Measurements from ENCODE around the gene SPRED3. TPM values are rescaled to one million over a fixed set of nuclear protein-coding genes. Genes with fewer than 3 reads are reported as not detected.
"Not testable (repeated sequence)": the region's sequence is repeated elsewhere in the genome, so short reads cannot be mapped to it uniquely, and the experiment has no call there.

SPRED3 gene
- total and polyA plus RNA-seq, 2 of the 8 experiments (the other 6 are each of a cell fraction or from before 2014, with no cell fraction given) = 8.1 to 10.3 TPM

DNA sequence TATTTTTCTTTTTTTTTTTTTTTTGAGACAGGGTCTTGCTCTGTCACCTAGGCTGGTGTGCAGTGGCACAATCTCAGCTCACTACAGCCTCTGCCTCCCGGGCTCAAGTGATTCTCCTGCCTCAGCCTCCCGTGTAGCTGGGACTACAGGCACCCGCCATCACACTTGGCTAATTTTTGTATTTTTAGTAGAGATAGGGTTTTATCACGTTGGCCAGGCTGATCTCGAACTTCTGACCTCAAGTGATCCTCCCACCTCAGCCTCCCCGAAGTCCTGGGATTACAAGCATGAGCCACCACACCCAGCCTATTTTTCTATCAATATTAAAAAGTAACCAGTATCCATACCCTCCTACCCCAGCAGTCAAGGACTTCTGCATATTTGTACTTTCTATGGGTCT lies 21.9 kb downstream of the SPRED3 start:
- H3K4me3 ChIP-seq (ENCODE audit: extremely low read depth in 1 of 4, insufficient read depth in 2 of 4, low read depth in 3 of 4, low read length in 4 of 4); H4K20me1 ChIP-seq (replicated peaks in 1 of 2; ENCODE audit: control insufficient read depth in 1 of 2, insufficient read depth in 2 of 2, low read length in 2 of 2); FAIRE-seq; H3K9me3 ChIP-seq (ENCODE audit: insufficient read depth in 2 of 2, low read depth in 1 of 2, low read length in 1 of 2); H3K27me3 ChIP-seq (replicated peaks in 1 of 4; ENCODE audit: control insufficient read depth in 3 of 4, extremely low read depth in 1 of 4, insufficient read depth in 3 of 4, low read length in 3 of 4); H2BK20ac ChIP-seq (ENCODE audit: low read length); H3K79me1 ChIP-seq (ENCODE audit: low read depth, low read length); H3K79me2 ChIP-seq (ENCODE audit: control insufficient read depth in 1 of 2, insufficient read depth in 2 of 2, low read length in 2 of 2); H4K5ac ChIP-seq (ENCODE audit: insufficient read length, low read depth, low read length); H3K27ac ChIP-seq (ENCODE audit: low read depth, low read length); H2BK120ac ChIP-seq (replicated peaks; ENCODE audit: low read depth, low read length); H3K18ac ChIP-seq (ENCODE audit: extremely low read depth, low read length); DNase-seq (ENCODE audit: low read depth in 1 of 2, low spot score in 2 of 2); H3K56ac ChIP-seq (replicated peaks; ENCODE audit: insufficient read length, low read depth, low read length); H4K8ac ChIP-seq (ENCODE audit: extremely low read depth, insufficient read depth, low read length); H3K4ac ChIP-seq (replicated peaks; ENCODE audit: insufficient read length, low read depth, low read length); H3K4me2 ChIP-seq (ENCODE audit: insufficient read depth in 1 of 2, low read depth in 2 of 2, low read length in 2 of 2); H2BK15ac ChIP-seq (ENCODE audit: low read length); H2BK5ac ChIP-seq (ENCODE audit: low read depth, low read length); H3K23me2 ChIP-seq (ENCODE audit: low read depth, low read length); H3K14ac ChIP-seq (ENCODE audit: insufficient read length); H3K36me3 ChIP-seq (ENCODE audit: control insufficient read depth in 2 of 4, insufficient read depth in 4 of 4, low read length in 3 of 4); H2BK12ac ChIP-seq (ENCODE audit: low read depth, low read length); H3K23ac ChIP-seq (ENCODE audit: insufficient read length); H4K91ac ChIP-seq (replicated peaks; ENCODE audit: insufficient read length, low read length); H3K9ac ChIP-seq (replicated peaks in 1 of 4; ENCODE audit: extremely low read depth in 1 of 4, low read depth in 3 of 4, low read length in 3 of 4); H3K4me1 ChIP-seq (replicated peaks in 1 of 4; ENCODE audit: control insufficient read depth in 3 of 4, insufficient read depth in 4 of 4, low read length in 3 of 4); H2AFZ ChIP-seq (ENCODE audit: low read length); H2AK5ac ChIP-seq (ENCODE audit: low read depth, low read length): not testable (repeated sequence)
- ChIA-PET CTCF (ENCODE audit: partially characterized antibody) (interaction anchor here (0.8 kb wide), 1 partner anchor 108 kb away, joined by 3 read pairs; no protein-coding TSS in a partner anchor), POLR2A (ENCODE audit: partially characterized antibody) (interaction anchor here (1.6 to 1.7 kb wide), 2 partner anchors 10 to 14 kb away, joined by 4 to 5 read pairs; no protein-coding TSS in a partner anchor)
- WGBS, 2 experiments (ENCODE audit: extremely low coverage in 1 of 2, insufficient coverage in 1 of 2, insufficient read length in 1 of 2, insufficient replicate concordance in 2 of 2, low coverage in 1 of 2, low lambda C conversion rate in 2 of 2, missing lambda C conversion rate in 1 of 2) = 85% methylated on average over 6 of the region's 6 CpGs; no CpG with 5 or more reads in 1 of the 2 experiments
